Osteocyte (in vitro differentiated cells): Measurements from ENCODE around the gene LRRTM1. TPM values are rescaled to one million over a fixed set of nuclear protein-coding genes. Genes with fewer than 3 reads are reported as not detected.

Source experiments
- DNase-seq: peaks from one replicate; pipeline ENCODE4 v3.0.0; 2021; ENCODE audit warnings: mixed read lengths; ENCODE audit not compliant: unreplicated experiment; ENCODE audit errors: extremely low spot score
- H3K27ac Mint-ChIP-seq: one replicate; pipeline ENCODE4 v1.8.0; 2021; ENCODE audit warnings: mild to moderate bottlenecking, mixed read lengths; ENCODE audit not compliant: unreplicated experiment
- H3K27me3 Mint-ChIP-seq: one replicate; pipeline ENCODE4 v1.8.0; 2021; ENCODE audit warnings: mixed read lengths; ENCODE audit not compliant: unreplicated experiment
- H3K36me3 Mint-ChIP-seq: one replicate; pipeline ENCODE4 v1.8.0; 2021; ENCODE audit warnings: mixed read lengths; ENCODE audit not compliant: unreplicated experiment
- H3K4me1 Mint-ChIP-seq: one replicate; pipeline ENCODE4 v1.8.0; 2021; ENCODE audit warnings: mixed read lengths; ENCODE audit not compliant: unreplicated experiment
- H3K4me3 Mint-ChIP-seq: one replicate; pipeline ENCODE4 v1.8.0; 2021; ENCODE audit warnings: mild to moderate bottlenecking, moderate library complexity, mixed read lengths; ENCODE audit not compliant: unreplicated experiment
- H3K9me3 Mint-ChIP-seq: one replicate; pipeline ENCODE4 v1.8.0; 2021; ENCODE audit warnings: mixed read lengths; ENCODE audit not compliant: unreplicated experiment
- total RNA-seq: library from RNA; stranded (reverse); gene quantifications from 2 replicates; pipeline ENCODE4 v1.2.1, GENCODE V29; 2021
- TF ChIP-seq, protein P1 (sequence below): fragments of 200-600 bp; sonication (generic); IDR thresholded peaks from 2 replicates; pipeline ENCODE4 v1.5.0; 2021; ENCODE audit warnings: antibody characterized with exemption, mild to moderate bottlenecking, moderate library complexity

Gene LRRTM1
- total RNA-seq, 1 donor from 2014 or later, result not detected

DNA sequence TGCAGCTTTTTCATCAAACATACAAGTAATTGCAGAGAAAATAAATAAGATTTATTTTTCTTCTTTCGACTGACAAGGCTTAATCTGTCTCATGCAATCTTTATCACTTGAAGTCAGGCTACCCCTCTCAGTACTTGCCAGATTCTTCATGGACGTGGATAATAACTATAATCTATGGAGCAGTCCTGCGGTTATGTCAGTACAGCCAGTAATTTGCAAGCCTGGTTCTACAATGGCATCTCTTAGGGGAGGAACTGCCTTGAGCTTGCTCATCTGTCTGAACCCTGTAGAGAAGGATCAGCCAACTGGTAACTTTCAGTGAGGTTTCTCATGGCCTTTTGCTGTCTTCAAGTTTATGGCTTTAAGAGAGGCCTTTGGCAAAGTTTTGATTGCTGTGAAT lies 35.5 kb upstream of the LRRTM1 start:
- H3K9me3 Mint-ChIP-seq, result peaks cover 15% of the 10 kb centered on the region
- H3K36me3 Mint-ChIP-seq, result no peaks in the 10 kb centered on the region
- TF ChIP-seq, protein P1, sequence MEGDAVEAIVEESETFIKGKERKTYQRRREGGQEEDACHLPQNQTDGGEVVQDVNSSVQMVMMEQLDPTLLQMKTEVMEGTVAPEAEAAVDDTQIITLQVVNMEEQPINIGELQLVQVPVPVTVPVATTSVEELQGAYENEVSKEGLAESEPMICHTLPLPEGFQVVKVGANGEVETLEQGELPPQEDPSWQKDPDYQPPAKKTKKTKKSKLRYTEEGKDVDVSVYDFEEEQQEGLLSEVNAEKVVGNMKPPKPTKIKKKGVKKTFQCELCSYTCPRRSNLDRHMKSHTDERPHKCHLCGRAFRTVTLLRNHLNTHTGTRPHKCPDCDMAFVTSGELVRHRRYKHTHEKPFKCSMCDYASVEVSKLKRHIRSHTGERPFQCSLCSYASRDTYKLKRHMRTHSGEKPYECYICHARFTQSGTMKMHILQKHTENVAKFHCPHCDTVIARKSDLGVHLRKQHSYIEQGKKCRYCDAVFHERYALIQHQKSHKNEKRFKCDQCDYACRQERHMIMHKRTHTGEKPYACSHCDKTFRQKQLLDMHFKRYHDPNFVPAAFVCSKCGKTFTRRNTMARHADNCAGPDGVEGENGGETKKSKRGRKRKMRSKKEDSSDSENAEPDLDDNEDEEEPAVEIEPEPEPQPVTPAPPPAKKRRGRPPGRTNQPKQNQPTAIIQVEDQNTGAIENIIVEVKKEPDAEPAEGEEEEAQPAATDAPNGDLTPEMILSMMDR, result no peak
- H3K4me1 Mint-ChIP-seq, result no peaks in the 10 kb centered on the region
- DNase-seq, result no peak
- H3K27me3 Mint-ChIP-seq, result no peaks in the 10 kb centered on the region
- H3K27ac Mint-ChIP-seq, result no peak overlapping the region
- H3K4me3 Mint-ChIP-seq, result no peak overlapping the region

DNA sequence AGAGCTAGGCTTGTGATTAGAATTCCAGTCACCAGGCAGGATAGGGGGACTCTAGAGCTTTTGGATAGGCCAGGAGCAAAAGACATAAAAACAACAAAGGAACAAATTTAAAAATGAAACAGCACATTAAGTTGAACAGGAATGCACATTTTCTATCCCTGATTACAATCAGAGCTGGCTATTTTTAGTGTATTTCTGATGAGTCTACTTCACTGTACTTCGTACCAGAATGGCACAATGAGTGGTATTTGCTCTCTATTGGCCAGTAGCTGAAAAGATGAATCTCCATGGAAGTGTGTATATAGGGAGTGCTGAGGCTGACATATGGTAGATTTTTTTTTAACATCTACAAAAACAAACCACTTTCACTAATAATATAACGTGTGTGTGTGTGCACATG lies 34.2 kb upstream of the LRRTM1 start:
- Mint-ChIP-seq H3K27me3 (no peaks in the 10 kb centered on the region), H3K27ac (no peak overlapping the region), H3K9me3 (peaks cover 9% of the 10 kb centered on the region), H3K4me1 (no peaks in the 10 kb centered on the region), H3K4me3 (no peak overlapping the region), H3K36me3 (no peaks in the 10 kb centered on the region)
- TF ChIP-seq, protein P1, result no peak
- no peak for DNase-seq

DNA sequence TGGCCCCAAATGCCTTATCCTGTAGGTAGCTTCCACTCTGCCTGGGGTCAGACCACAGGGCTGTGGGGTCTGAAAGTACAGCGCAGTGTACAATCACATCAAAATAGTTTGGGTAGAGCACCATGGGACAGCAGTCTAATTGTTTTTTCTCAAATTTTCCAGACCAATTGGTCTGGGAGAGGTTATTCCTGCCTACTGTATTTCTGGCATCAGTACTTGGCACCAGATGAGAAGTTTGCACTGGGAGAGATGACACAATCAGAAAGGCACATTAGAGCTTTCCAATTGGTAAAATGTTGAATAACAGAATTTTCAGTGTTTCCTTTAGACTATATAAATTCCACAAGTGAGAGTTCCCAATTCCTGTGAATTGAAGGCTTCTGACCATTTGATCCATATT lies 30.9 kb upstream of the LRRTM1 start:
- TF ChIP-seq, protein P1, result no peak
- no peak for DNase-seq
- no peaks in the 10 kb centered on the region for H3K4me1 Mint-ChIP-seq
- no peaks in the 10 kb centered on the region for H3K27me3 Mint-ChIP-seq
- no peaks in the 10 kb centered on the region for H3K36me3 Mint-ChIP-seq
- H3K4me3 Mint-ChIP-seq, result no peak overlapping the region
- H3K27ac Mint-ChIP-seq, result no peak overlapping the region
- H3K9me3 Mint-ChIP-seq, result peaks cover 9% of the 10 kb centered on the region

DNA sequence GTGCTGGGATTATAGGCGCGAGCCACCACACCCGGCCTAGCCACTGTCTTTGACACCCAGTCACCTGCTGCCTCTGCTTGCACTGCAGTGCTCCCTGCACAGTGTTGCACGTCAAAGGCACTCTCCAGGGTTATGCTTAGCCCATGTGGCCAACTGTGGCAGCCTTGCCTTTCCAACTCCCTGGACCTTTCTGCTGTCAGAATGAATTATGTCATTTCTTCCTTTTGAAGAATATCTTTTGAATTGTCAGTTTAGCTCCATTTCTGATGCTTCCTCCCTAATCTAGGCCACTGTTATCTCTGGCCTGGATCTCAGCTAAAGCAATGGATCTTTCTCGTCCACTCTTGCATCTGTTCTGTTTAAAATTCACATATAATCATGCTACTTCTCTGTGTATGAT lies 29.3 kb upstream of the LRRTM1 start:
- no peak for DNase-seq
- Mint-ChIP-seq H3K9me3 (peaks cover 7% of the 10 kb centered on the region), H3K36me3 (no peaks in the 10 kb centered on the region), H3K27me3 (no peaks in the 10 kb centered on the region), H3K27ac (no peak overlapping the region), H3K4me3 (no peak overlapping the region), H3K4me1 (no peaks in the 10 kb centered on the region)
- TF ChIP-seq, protein P1, result no peak

DNA sequence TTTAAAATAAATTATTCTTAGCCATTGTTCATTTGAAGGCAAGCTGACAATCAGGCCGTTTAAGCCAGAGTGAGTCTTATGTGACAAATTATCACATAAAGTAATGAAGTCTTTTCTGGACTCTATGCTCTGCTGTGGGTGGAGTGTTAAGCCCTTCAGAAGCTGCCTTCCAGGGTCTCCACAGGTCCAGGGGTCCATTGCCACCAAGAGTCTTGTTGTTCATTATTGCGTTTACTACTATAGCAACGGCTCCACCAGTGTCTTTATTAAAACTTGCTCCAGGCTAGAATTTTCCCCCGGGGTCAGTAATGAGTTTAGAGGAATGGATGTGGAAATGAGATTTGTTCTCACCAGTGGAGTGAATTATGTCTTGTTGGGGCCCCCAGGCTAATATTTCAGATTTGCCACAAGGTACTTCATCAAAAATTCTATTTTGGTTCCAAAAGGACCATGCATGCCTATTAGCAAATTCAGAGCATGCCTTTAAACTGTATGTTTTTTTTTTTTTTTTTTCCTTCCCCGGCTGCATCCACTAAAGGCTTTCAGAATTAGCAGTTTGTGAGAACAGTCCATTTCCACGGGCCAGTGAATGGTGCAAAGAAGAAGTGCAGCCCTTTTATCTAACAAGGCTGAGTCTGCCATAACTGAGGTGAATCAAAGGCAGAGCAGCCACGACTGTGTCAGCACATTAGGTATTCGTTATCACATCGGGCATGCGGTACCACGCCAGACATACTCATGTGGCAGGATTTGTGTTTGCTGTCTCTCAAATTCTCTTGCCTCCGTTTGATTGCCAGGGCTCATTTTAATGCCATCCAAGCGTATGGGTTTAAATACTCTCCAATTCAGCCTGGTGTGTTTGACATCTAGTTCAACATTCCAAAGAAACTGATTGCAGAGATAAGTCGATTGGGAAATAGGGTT lies 26.2 kb upstream of the LRRTM1 start:
- no peak overlapping the region for H3K4me3 Mint-ChIP-seq
- no peaks in the 10 kb centered on the region for H3K4me1 Mint-ChIP-seq
- peaks cover 7% of the 10 kb centered on the region for H3K9me3 Mint-ChIP-seq
- no peaks in the 10 kb centered on the region for H3K27me3 Mint-ChIP-seq
- no peak for DNase-seq
- TF ChIP-seq, protein P1, result no peak
- H3K27ac Mint-ChIP-seq, result no peak overlapping the region
- H3K36me3 Mint-ChIP-seq, result no peaks in the 10 kb centered on the region
